GM23338 (cell line): ENCODE measurements around the gene NUMB.
"Not testable (repeated sequence)": the region's sequence is repeated elsewhere in the genome, so short reads cannot be mapped to it uniquely, and the experiment has no call there.

Source experiments
- CREB1 ChIP-seq: fragments of 250-450 bp; sonication (Bioruptor Pico); IDR thresholded peaks from 2 replicates; pipeline ENCODE4 v1.5.0; 2020; ENCODE audit warnings: low read depth, mild to moderate bottlenecking, moderate library complexity
- EZH2 ChIP-seq: fragments of 200-600 bp; sonication (generic); IDR thresholded peaks from one replicate; pipeline ENCODE4 v1.8.0; 2017; ENCODE audit warnings: antibody characterized with exemption, mild to moderate bottlenecking, low read depth; ENCODE audit not compliant: unreplicated experiment
- JUNB ChIP-seq: IDR thresholded peaks from one replicate; pipeline ENCODE4 v1.6.1; 2016; ENCODE audit warnings: antibody characterized with exemption; ENCODE audit not compliant: unreplicated experiment
- NANOG ChIP-seq: IDR thresholded peaks from 2 replicates; pipeline ENCODE4 v1.6.1; 2016; ENCODE audit warnings: antibody characterized with exemption, borderline replicate concordance
- POLR2AphosphoS5 ChIP-seq: IDR thresholded peaks from 2 replicates; pipeline ENCODE4 v1.6.1; 2016; ENCODE audit warnings: antibody characterized with exemption, low read depth
- REST ChIP-seq: IDR thresholded peaks from one replicate; pipeline ENCODE4 v1.6.1; 2018; ENCODE audit warnings: antibody characterized with exemption; ENCODE audit not compliant: unreplicated experiment
- STAT1 ChIP-seq: IDR thresholded peaks from one replicate; pipeline ENCODE4 v1.6.1; 2016; ENCODE audit warnings: antibody characterized with exemption; ENCODE audit not compliant: unreplicated experiment
- ZNF462 ChIP-seq: fragments of 250-450 bp; sonication (Bioruptor Pico); IDR thresholded peaks from 2 replicates; pipeline ENCODE4 v1.5.0; 2020; ENCODE audit warnings: mild to moderate bottlenecking, moderate library complexity
- TF ChIP-seq, protein P1 (sequence below), 2 experiments: fragments of 200-600 bp in 1 of 2; sonication (generic) in 1 of 2; conservative IDR thresholded peaks; 2 replicates each; pipeline versions ENCODE4 v1.5.1 to v1.6.1; 2016 to 2017; ENCODE audit warnings: antibody characterized with exemption in 2 of 2, low read depth in 2 of 2, mild to moderate bottlenecking in 2 of 2, moderate library complexity in 1 of 2

- TF ChIP-seq EZH2; JUNB; STAT1; CREB1 (CRISPR knock-in tag); ZNF462; POLR2AphosphoS5; REST; NANOG: not testable (repeated sequence)
- TF ChIP-seq, protein P1, sequence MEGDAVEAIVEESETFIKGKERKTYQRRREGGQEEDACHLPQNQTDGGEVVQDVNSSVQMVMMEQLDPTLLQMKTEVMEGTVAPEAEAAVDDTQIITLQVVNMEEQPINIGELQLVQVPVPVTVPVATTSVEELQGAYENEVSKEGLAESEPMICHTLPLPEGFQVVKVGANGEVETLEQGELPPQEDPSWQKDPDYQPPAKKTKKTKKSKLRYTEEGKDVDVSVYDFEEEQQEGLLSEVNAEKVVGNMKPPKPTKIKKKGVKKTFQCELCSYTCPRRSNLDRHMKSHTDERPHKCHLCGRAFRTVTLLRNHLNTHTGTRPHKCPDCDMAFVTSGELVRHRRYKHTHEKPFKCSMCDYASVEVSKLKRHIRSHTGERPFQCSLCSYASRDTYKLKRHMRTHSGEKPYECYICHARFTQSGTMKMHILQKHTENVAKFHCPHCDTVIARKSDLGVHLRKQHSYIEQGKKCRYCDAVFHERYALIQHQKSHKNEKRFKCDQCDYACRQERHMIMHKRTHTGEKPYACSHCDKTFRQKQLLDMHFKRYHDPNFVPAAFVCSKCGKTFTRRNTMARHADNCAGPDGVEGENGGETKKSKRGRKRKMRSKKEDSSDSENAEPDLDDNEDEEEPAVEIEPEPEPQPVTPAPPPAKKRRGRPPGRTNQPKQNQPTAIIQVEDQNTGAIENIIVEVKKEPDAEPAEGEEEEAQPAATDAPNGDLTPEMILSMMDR (conservative IDR thresholded peaks at IDR 0.05; ENCODE audit: low read depth in 2 of 2) = not testable (repeated sequence)
Observed at GRCh38 chr14:73387860-73388259, 70.5 kb downstream of the NUMB start.
